Measurements from ENCODE around the gene AP2B1.

The AP2B1 gene

DNA sequence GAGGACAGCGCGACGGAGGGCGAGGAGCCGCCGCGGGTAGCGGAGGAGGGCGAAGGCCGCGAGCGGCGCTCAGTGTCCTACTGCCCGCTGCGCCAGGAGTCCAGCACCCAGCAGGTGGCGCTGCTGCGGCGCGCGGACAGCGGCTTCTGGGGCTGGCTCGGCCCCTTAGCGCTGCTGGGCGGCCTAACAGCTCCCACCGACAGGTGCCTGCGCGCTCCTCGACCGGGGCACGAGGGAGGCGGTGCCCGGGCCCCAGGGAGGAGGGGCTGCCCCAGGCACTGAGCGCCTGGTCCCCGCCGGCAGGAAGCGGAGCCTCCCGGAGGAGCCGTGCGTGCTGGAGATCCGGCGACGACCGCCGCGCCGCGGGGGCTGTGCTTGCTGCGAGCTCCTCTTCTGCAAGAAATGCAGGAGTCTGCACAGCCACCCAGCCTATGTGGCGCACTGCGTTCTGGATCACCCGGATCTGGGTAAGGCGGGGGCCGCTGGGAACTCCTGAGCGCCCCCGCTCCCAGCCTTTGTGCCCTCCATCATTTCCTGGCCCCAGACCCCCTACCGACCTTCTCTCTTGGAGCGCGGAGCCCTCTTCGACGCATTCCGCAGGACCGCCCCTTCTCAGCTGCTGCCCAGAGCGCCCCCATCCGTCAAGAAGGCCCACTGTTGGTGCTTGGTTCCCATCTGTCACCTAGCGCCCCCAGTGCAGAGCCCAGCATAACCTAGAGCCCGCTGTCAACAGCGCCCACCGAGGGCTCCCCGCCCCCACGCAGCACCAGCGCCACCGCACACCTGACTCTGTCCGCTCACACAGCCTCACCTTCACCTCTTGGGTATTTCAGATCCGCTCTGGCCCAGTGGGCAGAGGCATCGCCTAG is 177.2 kb downstream of the AP2B1 start:
- TF ChIP-seq, protein P1, sequence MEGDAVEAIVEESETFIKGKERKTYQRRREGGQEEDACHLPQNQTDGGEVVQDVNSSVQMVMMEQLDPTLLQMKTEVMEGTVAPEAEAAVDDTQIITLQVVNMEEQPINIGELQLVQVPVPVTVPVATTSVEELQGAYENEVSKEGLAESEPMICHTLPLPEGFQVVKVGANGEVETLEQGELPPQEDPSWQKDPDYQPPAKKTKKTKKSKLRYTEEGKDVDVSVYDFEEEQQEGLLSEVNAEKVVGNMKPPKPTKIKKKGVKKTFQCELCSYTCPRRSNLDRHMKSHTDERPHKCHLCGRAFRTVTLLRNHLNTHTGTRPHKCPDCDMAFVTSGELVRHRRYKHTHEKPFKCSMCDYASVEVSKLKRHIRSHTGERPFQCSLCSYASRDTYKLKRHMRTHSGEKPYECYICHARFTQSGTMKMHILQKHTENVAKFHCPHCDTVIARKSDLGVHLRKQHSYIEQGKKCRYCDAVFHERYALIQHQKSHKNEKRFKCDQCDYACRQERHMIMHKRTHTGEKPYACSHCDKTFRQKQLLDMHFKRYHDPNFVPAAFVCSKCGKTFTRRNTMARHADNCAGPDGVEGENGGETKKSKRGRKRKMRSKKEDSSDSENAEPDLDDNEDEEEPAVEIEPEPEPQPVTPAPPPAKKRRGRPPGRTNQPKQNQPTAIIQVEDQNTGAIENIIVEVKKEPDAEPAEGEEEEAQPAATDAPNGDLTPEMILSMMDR (IDR thresholded peaks at IDR 0.05; ENCODE audit: low read depth, low read length), result peak; percentile 86
- H3K4me3 ChIP-seq (ENCODE audit: low read depth, low read length), result peak overlapping the region; percentile 46

DNA sequence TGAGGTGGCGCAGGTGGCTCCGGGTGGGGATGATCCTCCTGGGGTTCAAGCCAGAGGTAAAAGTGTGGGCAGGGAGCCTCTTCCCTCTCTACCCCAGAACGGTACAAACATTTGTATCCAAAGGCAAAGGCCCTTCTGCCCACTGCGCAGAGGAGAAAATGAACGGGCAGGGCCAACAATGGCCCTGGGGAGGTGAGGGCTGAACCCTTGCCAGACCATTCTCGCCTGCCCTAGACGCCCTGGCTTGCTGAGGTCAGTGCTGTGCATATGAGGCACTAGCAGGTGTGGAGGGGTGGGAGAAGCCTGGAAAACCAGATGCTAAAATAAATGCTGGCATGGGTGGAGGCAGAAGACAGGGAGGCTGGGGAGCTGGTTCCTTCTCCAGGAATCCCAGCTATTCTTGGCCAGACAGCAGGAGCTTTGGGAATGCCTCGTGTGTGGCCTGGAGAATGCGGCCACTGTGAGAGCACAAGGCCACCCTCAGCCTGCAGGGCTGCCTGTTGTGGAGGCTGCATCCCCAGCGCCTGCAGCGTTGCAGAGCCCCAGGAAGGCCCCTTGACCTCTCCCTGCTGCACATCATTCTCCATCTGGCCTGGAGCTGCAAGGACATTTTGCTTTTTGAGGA is 178.1 kb downstream of the AP2B1 start:
- H3K4me3 ChIP-seq (ENCODE audit: low read depth, low read length), result no peak overlapping the region
- TF ChIP-seq, protein P1 (IDR thresholded peaks at IDR 0.05; ENCODE audit: low read depth, low read length), result no peak

DNA sequence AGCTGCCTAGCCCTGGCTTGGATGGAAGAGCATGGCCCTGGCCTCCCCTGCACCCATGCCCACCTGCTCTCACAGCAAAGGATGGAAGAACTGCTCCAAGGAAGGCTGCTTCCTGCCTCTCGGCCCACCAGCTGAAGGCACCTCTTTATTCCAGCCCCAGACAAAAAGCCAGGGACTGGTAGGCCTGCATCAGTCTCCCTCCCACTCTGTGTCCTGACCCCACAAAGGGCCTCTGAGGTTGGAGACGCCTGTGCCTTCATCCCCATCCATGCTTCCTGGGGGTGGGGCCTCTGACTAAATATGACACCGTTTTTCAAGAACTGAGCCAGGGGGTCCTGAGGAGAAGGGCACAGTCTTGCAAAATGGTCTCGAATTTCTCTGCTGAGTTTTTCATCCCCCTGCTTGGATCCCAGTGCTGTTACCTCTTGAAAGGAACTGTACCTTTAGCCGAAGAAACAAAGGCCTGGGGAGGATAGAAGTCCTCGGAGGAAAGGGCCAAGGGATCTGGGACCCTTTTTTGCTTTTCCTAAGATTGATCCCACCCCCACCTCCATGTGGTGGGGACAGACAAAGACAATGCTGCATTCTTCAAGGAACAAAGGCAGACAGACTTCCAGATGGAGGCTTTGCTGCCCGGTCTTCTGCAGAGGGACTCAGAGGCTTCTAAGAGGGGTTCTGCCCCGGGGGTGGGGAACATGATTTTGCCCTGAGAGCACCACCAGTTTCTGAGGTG is 178.8 kb downstream of the AP2B1 start:
- TF ChIP-seq, protein P1 (IDR thresholded peaks at IDR 0.05; ENCODE audit: low read depth, low read length), result no peak
- no peak overlapping the region for H3K4me3 ChIP-seq (ENCODE audit: low read depth, low read length)

DNA sequence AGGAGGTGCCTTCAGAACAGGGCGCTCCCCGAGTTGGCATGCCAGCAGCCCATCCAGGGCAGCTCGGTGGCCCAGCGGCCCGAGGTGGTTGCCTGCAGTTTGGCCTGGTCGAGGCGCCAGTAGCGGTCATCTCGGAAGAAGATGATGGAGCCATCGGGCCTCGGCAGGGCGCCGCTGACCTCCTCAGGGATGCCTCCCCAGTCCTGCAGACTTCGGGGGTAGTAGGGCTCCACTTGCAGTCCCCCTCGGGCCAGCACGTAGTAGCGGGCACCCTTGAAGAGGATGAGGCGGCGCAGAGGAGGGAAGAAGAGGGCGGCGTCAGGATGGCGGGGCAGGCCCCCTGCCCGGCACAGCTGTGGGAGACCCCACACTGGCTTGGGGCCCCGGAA is 179.4 kb downstream of the AP2B1 start:
- H3K4me3 ChIP-seq (ENCODE audit: low read depth, low read length), result no peak overlapping the region
- TF ChIP-seq, protein P1 (IDR thresholded peaks at IDR 0.05; ENCODE audit: low read depth, low read length), result no peak

DNA sequence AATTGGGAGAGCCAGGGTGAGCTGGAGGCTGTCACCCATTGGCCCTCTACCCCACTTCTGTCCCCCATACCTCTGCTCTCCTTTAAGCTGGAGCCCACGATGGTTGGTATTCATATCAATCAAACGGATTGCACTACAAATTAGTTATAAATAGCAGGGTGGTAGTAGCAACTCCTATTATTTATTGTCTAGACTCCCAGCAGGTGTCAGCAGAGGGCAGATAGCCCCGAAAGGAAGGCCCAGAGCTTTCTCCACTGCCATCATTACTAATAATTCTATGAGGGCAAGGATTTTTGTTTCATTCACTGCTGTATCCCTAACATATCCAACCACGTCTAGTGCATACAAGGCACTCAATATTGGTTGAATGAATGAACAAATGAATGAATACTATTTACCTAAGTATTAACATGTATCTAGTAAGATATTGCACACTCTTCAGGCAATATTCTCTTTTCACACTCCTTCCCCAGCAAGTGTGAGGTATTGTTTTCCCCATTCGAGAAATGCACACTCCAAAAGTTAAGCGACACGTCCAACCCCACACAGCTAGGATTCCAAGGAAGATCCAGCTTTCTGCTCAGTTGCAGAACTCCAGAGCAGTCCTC is 179.9 kb downstream of the AP2B1 start:
- no peak overlapping the region for H3K4me3 ChIP-seq (ENCODE audit: low read depth, low read length)
- TF ChIP-seq, protein P1 (IDR thresholded peaks at IDR 0.05; ENCODE audit: low read depth, low read length), result peak; percentile 45; the same call in 1 of the 2 replicates

DNA sequence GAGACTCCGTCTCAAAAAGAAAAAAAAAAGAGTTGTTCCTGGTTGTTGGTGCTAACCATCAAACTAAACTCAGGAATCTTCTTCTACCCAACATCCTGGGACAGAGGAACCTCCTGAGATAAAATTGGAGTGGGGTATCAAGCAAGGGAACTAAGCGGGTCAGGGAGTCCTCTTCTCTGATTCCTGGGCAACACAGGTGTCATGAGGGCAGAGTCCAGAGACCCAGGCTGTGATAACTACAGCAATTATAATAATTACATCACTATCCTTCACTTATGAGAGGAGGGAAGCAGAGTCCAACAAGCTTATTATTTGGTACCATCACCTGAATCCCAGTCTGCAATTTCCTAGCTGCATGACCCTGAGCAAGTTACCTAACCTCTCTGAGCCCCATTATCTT is 181.7 kb downstream of the AP2B1 start:
- TF ChIP-seq, protein P1 (IDR thresholded peaks at IDR 0.05; ENCODE audit: low read depth, low read length), result no peak
- no peak overlapping the region for H3K4me3 ChIP-seq (ENCODE audit: low read depth, low read length)

Data from WI38 (cell line).